Mammary epithelial cell (primary cell): ENCODE measurements around the gene SIMC1.

Experiments used
- EZH2 ChIP-seq: IDR thresholded peaks from 2 replicates; pipeline ENCODE4 v1.6.1; 2012; ENCODE audit warnings: low read length, inconsistent platforms, borderline replicate concordance
- TF ChIP-seq, protein P1 (sequence below), 2 donors: IDR thresholded peaks in 1 of 2; conservative IDR thresholded peaks in 1 of 2; 2 replicates each; pipeline ENCODE4 v1.5.1; 2011 to 2012; ENCODE audit warnings: inconsistent platforms in 2 of 2, low read length in 2 of 2, mild to moderate bottlenecking in 2 of 2, control low read depth in 1 of 2, low read depth in 1 of 2; ENCODE audit not compliant: insufficient read depth in 1 of 2; ENCODE audit errors: extremely low read depth in 1 of 2

DNA sequence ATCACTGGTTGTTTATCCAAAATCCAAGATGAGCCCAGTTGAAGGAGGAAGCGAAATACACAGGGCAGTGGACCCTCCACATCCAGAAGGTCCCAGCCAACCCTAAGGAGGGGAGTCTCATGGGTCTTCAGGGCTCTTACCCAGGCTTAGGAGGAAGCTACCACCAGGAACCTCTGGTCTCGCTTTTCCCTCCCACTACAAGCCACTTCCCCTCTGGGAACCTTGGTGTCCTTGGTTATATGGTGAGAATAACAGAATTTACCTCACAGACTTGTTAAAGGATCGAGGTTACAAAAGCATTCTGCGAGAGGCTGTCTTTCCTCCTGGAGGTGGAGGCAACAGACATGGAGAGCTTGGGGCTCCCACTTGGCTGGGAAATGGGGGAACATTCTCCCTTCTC, 153.8 kb downstream of the SIMC1 start:
- TF ChIP-seq, protein P1, sequence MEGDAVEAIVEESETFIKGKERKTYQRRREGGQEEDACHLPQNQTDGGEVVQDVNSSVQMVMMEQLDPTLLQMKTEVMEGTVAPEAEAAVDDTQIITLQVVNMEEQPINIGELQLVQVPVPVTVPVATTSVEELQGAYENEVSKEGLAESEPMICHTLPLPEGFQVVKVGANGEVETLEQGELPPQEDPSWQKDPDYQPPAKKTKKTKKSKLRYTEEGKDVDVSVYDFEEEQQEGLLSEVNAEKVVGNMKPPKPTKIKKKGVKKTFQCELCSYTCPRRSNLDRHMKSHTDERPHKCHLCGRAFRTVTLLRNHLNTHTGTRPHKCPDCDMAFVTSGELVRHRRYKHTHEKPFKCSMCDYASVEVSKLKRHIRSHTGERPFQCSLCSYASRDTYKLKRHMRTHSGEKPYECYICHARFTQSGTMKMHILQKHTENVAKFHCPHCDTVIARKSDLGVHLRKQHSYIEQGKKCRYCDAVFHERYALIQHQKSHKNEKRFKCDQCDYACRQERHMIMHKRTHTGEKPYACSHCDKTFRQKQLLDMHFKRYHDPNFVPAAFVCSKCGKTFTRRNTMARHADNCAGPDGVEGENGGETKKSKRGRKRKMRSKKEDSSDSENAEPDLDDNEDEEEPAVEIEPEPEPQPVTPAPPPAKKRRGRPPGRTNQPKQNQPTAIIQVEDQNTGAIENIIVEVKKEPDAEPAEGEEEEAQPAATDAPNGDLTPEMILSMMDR (conservative IDR thresholded peaks at IDR 0.05 in 1 of 2, IDR thresholded peaks at IDR 0.05 in 1 of 2; ENCODE audit: extremely low read depth in 1 of 2, insufficient read depth in 1 of 2, low read depth in 1 of 2, low read length in 2 of 2): no peak
- no peak for TF ChIP-seq EZH2
